AG09309 (cell line): ENCODE results near the gene TMEM240.
"Not testable (repeated sequence)": the region's sequence is repeated elsewhere in the genome, so short reads cannot be mapped to it uniquely, and the experiment has no call there.

Experiments
- DNase-seq: peaks from one replicate; pipeline ENCODE4 v3.0.0-alpha.2; 2010; ENCODE audit warnings: low read depth
- H3K4me3 ChIP-seq: 2 replicates; pipeline ENCODE4 v1.5.1; 2011; ENCODE audit warnings: mild to moderate bottlenecking, low read depth, low read length, moderate library complexity; ENCODE audit not compliant: control insufficient read depth
- TF ChIP-seq, protein P1 (sequence below): IDR thresholded peaks from 2 replicates; pipeline ENCODE4 v1.5.1; 2011; ENCODE audit warnings: mild to moderate bottlenecking, low read depth, low read length, inconsistent platforms; ENCODE audit not compliant: insufficient read depth, control insufficient read depth; ENCODE audit errors: missing control alignments

TMEM240 gene

DNA sequence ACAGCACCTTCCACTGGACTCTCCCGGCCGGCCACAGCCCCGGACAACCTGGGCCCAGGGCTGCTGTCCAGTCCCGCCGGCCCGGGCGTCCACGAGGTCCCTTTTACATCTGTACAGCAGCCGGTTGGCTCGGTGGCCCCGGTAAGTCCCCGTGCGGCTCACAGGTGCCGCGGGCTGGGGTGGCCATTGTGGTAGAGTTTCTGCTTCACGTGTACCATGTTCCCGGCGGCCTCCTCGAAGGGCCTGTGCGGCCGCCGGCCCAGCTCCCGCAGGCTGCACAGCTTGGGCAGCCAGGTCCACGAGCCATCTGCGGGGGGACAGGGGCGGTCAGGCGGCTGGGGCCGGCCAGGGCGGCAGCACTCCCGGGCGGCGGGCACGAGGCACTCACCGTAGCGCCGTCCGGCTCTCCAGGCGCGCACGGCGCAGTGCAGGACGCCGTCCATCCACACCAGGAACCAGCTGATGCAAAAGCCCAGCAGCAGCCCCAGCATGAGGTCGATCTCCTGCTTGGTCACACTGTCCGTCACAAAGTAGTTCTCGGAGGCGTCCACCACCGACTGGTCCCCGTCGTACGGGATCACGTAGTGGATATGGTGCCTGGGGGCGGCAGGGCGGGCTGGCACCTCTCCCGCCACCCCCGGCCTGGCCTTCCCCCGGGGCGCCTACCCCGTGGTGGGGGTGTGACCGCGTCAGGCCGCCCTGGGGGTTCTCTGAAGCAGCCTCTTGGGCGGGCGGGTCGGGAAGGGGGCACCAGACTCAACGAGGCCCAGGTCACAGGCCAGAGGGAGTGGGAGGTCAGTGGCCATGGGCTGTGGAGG lies 5.0 kb downstream of the TMEM240 start:
- DNase-seq = no peak
- TF ChIP-seq, protein P1, sequence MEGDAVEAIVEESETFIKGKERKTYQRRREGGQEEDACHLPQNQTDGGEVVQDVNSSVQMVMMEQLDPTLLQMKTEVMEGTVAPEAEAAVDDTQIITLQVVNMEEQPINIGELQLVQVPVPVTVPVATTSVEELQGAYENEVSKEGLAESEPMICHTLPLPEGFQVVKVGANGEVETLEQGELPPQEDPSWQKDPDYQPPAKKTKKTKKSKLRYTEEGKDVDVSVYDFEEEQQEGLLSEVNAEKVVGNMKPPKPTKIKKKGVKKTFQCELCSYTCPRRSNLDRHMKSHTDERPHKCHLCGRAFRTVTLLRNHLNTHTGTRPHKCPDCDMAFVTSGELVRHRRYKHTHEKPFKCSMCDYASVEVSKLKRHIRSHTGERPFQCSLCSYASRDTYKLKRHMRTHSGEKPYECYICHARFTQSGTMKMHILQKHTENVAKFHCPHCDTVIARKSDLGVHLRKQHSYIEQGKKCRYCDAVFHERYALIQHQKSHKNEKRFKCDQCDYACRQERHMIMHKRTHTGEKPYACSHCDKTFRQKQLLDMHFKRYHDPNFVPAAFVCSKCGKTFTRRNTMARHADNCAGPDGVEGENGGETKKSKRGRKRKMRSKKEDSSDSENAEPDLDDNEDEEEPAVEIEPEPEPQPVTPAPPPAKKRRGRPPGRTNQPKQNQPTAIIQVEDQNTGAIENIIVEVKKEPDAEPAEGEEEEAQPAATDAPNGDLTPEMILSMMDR = no peak
- no peak overlapping the region for H3K4me3 ChIP-seq

GRCh38 chr1:1534401-1535154 lies 5.8 kb downstream of the TMEM240 start:
- no peak overlapping the region for H3K4me3 ChIP-seq
- TF ChIP-seq, protein P1 = no peak
- DNase-seq = no peak

- H3K4me3 ChIP-seq, DNase-seq: not testable (repeated sequence)
These were observed 6.5 kb downstream of the TMEM240 start for GRCh38 chr1:1533894-1534291.

DNA sequence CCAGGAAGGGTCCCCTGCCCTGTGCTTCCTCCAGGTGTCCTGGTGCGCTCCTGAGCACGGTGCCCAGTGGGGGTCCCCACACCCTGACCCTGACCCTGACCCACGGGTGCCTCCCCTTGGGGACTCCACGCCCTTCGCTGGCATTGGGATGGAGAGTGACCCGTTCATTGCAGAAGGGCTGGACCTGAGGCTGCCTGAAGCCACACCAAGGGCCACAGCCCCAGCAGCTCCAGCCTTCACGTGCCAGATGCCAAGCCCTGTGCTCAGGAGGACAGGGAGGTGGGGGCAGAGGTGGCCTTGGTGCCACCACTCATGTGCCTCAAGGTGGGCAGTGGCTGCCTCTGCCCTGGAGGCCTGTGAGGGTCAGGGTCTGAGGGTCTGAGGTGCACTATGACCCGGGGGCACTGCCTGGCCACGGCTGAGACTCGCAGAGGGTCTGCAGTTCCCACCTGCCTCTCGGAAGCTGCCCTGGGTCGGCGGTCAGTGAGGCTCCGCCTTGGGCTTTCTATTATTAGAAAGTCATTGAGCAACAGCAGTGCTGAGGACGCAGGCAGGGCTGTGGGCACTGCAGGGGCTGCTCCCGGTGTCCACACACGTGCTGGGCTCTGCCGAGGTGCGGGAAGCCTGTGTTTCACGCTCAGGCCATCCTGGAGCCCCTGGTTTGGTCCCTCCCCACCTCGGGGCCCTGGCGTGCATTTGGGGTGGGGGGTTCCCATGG lies 7.1 kb downstream of the TMEM240 start:
- DNase-seq, H3K4me3 ChIP-seq: not testable (repeated sequence)

DNA sequence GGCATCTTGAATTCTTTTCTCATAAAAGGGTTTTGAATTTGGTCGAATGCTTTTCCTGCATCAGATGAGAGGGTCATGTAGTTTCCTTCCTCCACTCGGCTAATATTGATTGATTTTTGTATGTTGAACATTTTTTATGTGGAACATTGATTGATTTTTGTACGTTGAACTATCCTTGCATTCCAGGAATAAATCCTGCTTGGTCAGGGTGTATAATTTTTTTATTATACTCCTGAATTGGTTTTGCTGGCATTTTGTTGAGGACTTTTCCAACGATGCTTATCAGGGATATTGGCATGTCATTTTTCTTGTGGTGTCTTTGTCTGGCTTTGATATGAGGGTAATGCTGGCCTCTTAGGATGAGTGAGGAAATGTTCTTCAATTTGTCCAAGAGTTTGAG lies 8.5 kb downstream of the TMEM240 start:
- no peak for DNase-seq
- H3K4me3 ChIP-seq = no peak overlapping the region
- TF ChIP-seq, protein P1 = no peak

GRCh38 chr1:1529936-1530335 lies 10.5 kb downstream of the TMEM240 start:
- H3K4me3 ChIP-seq = no peak overlapping the region
- TF ChIP-seq, protein P1 = no peak
- no peak for DNase-seq

GRCh38 chr1:1529321-1529720 lies 11.1 kb downstream of the TMEM240 start:
- DNase-seq = no peak
- TF ChIP-seq, protein P1 = no peak
- no peak overlapping the region for H3K4me3 ChIP-seq
